Measurements from ENCODE around the gene IGFN1.

Gene IGFN1

DNA sequence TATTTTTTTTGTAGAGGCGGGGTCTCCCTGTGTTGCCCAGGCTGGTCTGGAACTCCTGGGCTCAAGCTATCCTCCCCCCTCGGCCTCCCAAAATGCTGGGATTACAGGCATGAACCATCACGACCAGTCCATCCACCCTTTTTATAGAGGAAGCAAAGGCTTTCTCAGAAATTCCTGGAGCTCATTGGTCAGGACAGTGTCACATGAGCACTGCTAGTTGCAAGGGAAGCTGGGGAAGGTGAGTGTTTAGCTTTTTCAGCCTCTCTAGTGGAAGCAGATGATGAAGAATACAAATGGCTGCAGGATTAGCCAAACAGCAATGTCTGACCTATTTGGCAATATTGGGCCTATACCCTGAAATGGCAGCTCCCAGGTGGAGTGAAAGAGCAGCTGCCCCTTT lies 8.0 kb downstream of the IGFN1 start:
- ATAC-seq (ENCODE audit: insufficient read depth, low read depth): no peak
- no peaks in the 10 kb centered on the region for H3K79me2 ChIP-seq (ENCODE audit: insufficient read depth, low read length)
- H3K9me3 ChIP-seq (ENCODE audit: insufficient read depth, low read length, severe bottlenecking): no peaks in the 10 kb centered on the region
- H4K20me1 ChIP-seq (ENCODE audit: insufficient read depth, low read length): no peaks in the 10 kb centered on the region
- H3K4me3 ChIP-seq (ENCODE audit: low read depth in 1 of 2, low read length in 2 of 2): no peak overlapping the region
- no peak overlapping the region for H2AFZ ChIP-seq (ENCODE audit: low read depth, low read length)
- no peaks in the 10 kb centered on the region for H3K4me1 ChIP-seq (ENCODE audit: insufficient read depth, low read length)
- peaks cover 10% of the 10 kb centered on the region for H3K27me3 ChIP-seq (ENCODE audit: insufficient read depth, low read length, poor library complexity)
- DNase-seq: no peak
- TF ChIP-seq, protein P1, sequence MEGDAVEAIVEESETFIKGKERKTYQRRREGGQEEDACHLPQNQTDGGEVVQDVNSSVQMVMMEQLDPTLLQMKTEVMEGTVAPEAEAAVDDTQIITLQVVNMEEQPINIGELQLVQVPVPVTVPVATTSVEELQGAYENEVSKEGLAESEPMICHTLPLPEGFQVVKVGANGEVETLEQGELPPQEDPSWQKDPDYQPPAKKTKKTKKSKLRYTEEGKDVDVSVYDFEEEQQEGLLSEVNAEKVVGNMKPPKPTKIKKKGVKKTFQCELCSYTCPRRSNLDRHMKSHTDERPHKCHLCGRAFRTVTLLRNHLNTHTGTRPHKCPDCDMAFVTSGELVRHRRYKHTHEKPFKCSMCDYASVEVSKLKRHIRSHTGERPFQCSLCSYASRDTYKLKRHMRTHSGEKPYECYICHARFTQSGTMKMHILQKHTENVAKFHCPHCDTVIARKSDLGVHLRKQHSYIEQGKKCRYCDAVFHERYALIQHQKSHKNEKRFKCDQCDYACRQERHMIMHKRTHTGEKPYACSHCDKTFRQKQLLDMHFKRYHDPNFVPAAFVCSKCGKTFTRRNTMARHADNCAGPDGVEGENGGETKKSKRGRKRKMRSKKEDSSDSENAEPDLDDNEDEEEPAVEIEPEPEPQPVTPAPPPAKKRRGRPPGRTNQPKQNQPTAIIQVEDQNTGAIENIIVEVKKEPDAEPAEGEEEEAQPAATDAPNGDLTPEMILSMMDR (IDR thresholded peaks at IDR 0.05; ENCODE audit: borderline replicate concordance, extremely low read depth, low read length, poor library complexity, severe bottlenecking): no peak
- no peak for TF ChIP-seq EZH2 (IDR thresholded peaks at IDR 0.05; ENCODE audit: borderline replicate concordance, low read depth, low read length, severe bottlenecking)
- H3K36me3 ChIP-seq (ENCODE audit: insufficient read depth, low read length): no peaks in the 10 kb centered on the region
- H3K4me2 ChIP-seq (ENCODE audit: insufficient read depth, low read length): no peak overlapping the region
- H3K27ac ChIP-seq (ENCODE audit: low read length): no peak overlapping the region
- no peak overlapping the region for H3K9ac ChIP-seq (ENCODE audit: low read depth, low read length)

DNA sequence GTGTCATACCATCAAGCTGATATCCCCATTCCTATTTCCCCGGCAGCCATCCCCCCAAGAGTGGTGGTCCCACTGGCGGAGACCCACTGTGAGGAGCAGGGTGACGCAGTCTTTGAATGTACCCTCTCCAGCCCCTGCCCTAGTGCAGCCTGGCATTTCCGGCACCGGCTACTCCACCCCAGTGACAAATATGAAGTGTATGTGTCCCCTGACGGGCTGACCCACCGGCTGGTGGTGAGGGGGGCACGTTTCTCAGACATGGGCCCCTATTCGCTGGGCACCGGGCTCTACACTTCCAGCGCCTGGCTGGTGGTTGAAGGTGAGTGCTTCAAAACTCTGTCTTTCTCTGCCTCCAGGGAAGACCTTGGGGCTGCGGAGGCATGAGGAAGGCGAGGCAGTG lies 14.4 kb downstream of the IGFN1 start:
- DNase-seq: no peak
- H3K9me3 ChIP-seq (ENCODE audit: insufficient read depth, low read length, severe bottlenecking): no peaks in the 10 kb centered on the region
- TF ChIP-seq, protein P1 (IDR thresholded peaks at IDR 0.05; ENCODE audit: borderline replicate concordance, extremely low read depth, low read length, poor library complexity, severe bottlenecking): no peak
- TF ChIP-seq EZH2 (IDR thresholded peaks at IDR 0.05; ENCODE audit: borderline replicate concordance, low read depth, low read length, severe bottlenecking): no peak
- H3K9ac ChIP-seq (ENCODE audit: low read depth, low read length): no peak overlapping the region
- H3K79me2 ChIP-seq (ENCODE audit: insufficient read depth, low read length): no peaks in the 10 kb centered on the region
- no peak overlapping the region for H3K4me3 ChIP-seq (ENCODE audit: low read depth in 1 of 2, low read length in 2 of 2)
- no peak overlapping the region for H3K4me2 ChIP-seq (ENCODE audit: insufficient read depth, low read length)
- H4K20me1 ChIP-seq (ENCODE audit: insufficient read depth, low read length): 0 out of 2 replicates have a peak, but pooled peaks cover 4% of the 10 kb centered on the region
- ATAC-seq (ENCODE audit: insufficient read depth, low read depth): no peak
- no peak overlapping the region for H2AFZ ChIP-seq (ENCODE audit: low read depth, low read length)
- H3K27ac ChIP-seq (ENCODE audit: low read length): no peak overlapping the region
- no peaks in the 10 kb centered on the region for H3K4me1 ChIP-seq (ENCODE audit: insufficient read depth, low read length)
- H3K36me3 ChIP-seq (ENCODE audit: insufficient read depth, low read length): no peaks in the 10 kb centered on the region
- peaks cover 16% of the 10 kb centered on the region for H3K27me3 ChIP-seq (ENCODE audit: insufficient read depth, low read length, poor library complexity)

DNA sequence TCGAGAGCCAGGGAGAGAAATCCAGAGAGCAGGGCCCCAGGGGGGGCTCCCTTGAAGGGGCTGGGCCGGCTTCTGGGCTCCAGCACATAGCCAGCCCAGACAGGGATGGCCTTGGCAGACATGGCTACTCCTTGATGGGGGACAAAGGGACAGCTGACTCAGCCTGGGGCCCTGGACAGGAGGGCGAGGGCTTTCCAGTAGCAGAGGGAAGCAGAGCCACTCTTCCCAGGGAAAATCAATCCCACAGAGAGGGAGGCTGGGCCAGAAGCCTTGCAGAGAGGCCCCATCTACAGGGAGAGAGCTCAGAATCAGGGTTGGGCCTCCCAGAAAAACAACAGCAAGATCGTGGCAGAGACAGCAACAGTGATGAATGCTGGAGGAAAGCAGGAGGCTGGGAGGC lies 15.6 kb downstream of the IGFN1 start:
- DNase-seq: no peak
- Histone ChIP-seq H3K4me3 (ENCODE audit: low read depth in 1 of 2, low read length in 2 of 2) (no peak overlapping the region), H3K9me3 (ENCODE audit: insufficient read depth, low read length, severe bottlenecking) (no peaks in the 10 kb centered on the region), H4K20me1 (ENCODE audit: insufficient read depth, low read length) (0 out of 2 replicates have a peak, but pooled peaks cover 4% of the 10 kb centered on the region), H3K27ac (ENCODE audit: low read length) (no peak overlapping the region), H3K36me3 (ENCODE audit: insufficient read depth, low read length) (no peaks in the 10 kb centered on the region), H3K27me3 (ENCODE audit: insufficient read depth, low read length, poor library complexity) (peaks cover 16% of the 10 kb centered on the region), H3K4me2 (ENCODE audit: insufficient read depth, low read length) (no peak overlapping the region), H3K79me2 (ENCODE audit: insufficient read depth, low read length) (no peaks in the 10 kb centered on the region), H3K4me1 (ENCODE audit: insufficient read depth, low read length) (no peaks in the 10 kb centered on the region), H2AFZ (ENCODE audit: low read depth, low read length) (no peak overlapping the region), H3K9ac (ENCODE audit: low read depth, low read length) (no peak overlapping the region)
- TF ChIP-seq EZH2 (IDR thresholded peaks at IDR 0.05; ENCODE audit: borderline replicate concordance, low read depth, low read length, severe bottlenecking): no peak
- TF ChIP-seq, protein P1 (IDR thresholded peaks at IDR 0.05; ENCODE audit: borderline replicate concordance, extremely low read depth, low read length, poor library complexity, severe bottlenecking): no peak
- ATAC-seq (ENCODE audit: insufficient read depth, low read depth): no peak

DNA sequence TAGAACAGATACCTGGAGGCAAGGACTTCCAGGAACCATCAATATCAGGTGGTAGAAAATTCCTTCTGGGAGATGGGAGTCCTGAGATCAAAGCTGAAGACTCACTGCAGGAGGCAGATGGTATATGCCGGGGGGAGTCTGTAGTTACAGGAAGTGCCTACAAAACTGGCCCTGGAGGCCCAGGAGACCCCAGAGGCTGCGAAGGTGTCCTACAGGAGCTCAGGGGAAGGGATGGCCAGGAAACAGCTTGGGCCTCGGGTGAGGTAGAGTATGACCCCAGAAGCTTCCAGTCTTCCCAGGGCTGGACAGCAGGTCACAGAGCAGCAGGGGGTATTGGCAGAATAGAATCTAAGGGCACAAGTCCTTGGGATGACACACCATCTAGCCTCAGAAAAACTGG lies 16.4 kb downstream of the IGFN1 start:
- ATAC-seq (ENCODE audit: insufficient read depth, low read depth): no peak
- no peak for DNase-seq
- Histone ChIP-seq H3K36me3 (ENCODE audit: insufficient read depth, low read length) (no peaks in the 10 kb centered on the region), H2AFZ (ENCODE audit: low read depth, low read length) (no peak overlapping the region), H3K4me1 (ENCODE audit: insufficient read depth, low read length) (no peaks in the 10 kb centered on the region), H3K27me3 (ENCODE audit: insufficient read depth, low read length, poor library complexity) (peaks cover 19% of the 10 kb centered on the region), H3K4me3 (ENCODE audit: low read depth in 1 of 2, low read length in 2 of 2) (no peak overlapping the region), H3K9ac (ENCODE audit: low read depth, low read length) (no peak overlapping the region), H3K79me2 (ENCODE audit: insufficient read depth, low read length) (no peaks in the 10 kb centered on the region), H3K9me3 (ENCODE audit: insufficient read depth, low read length, severe bottlenecking) (no peaks in the 10 kb centered on the region), H4K20me1 (ENCODE audit: insufficient read depth, low read length) (0 out of 2 replicates have a peak, but pooled peaks cover 4% of the 10 kb centered on the region), H3K27ac (ENCODE audit: low read length) (no peak overlapping the region), H3K4me2 (ENCODE audit: insufficient read depth, low read length) (no peak overlapping the region)
- no peak for TF ChIP-seq EZH2 (IDR thresholded peaks at IDR 0.05; ENCODE audit: borderline replicate concordance, low read depth, low read length, severe bottlenecking)
- TF ChIP-seq, protein P1 (IDR thresholded peaks at IDR 0.05; ENCODE audit: borderline replicate concordance, extremely low read depth, low read length, poor library complexity, severe bottlenecking): no peak
